ENCODE results near the gene CDCP2.
"Not testable (repeated sequence)": the region's sequence is repeated elsewhere in the genome, so short reads cannot be mapped to it uniquely, and the experiment has no call there.

The CDCP2 gene

GRCh38 chr1:54173681-54174080, 20.9 kb upstream of the CDCP2 start:
- Mint-ChIP-seq H3K4me3 (no peak overlapping the region), H3K36me3 (no peaks in the 10 kb centered on the region), H3K4me1 (no peaks in the 10 kb centered on the region), H3K9me3 (no peaks in the 10 kb centered on the region), H3K27ac (no peak overlapping the region)
- DNase-seq (ENCODE audit: low spot score in 2 of 2) (no peak), ATAC-seq (no peak)

- ATAC-seq = no peak
- Mint-ChIP-seq H3K4me3 (no peak overlapping the region), H3K27ac (no peak overlapping the region), H3K4me1 (no peaks in the 10 kb centered on the region), H3K36me3 (no peaks in the 10 kb centered on the region), H3K9me3 (no peaks in the 10 kb centered on the region)
- no peak for DNase-seq (ENCODE audit: low spot score in 2 of 2)
These were observed 20.1 kb upstream of the CDCP2 start for GRCh38 chr1:54172614-54173599.

DNA sequence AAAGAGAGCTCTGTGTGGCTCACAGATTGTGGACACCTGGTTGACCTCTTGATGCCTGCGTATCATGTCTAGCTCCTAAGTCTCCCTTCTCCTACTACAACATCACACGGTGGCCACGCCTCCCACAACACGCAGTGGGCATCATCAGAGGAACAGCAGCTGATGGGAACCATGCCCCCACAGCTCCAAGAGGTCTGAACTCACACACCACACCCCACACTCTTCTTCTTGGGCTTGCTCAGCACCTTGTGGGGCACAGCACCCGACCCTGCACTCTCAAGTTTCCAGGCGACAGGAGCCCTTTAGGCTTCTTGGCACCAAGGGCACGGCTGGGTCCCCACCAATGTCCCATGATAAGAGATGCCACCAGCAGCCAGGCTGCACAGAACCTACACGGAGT, 18.8 kb upstream of the CDCP2 start:
- no peaks in the 10 kb centered on the region for H3K9me3 Mint-ChIP-seq
- no peak for ATAC-seq
- no peaks in the 10 kb centered on the region for H3K4me1 Mint-ChIP-seq
- no peak overlapping the region for H3K4me3 Mint-ChIP-seq
- H3K36me3 Mint-ChIP-seq = no peaks in the 10 kb centered on the region
- H3K27ac Mint-ChIP-seq = no peak overlapping the region
- DNase-seq (ENCODE audit: low spot score in 2 of 2) = no peak

- Mint-ChIP-seq H3K27ac (no peak overlapping the region), H3K9me3 (no peaks in the 10 kb centered on the region), H3K36me3 (no peaks in the 10 kb centered on the region), H3K4me1 (no peaks in the 10 kb centered on the region), H3K4me3 (no peak overlapping the region)
- no peak for ATAC-seq
- DNase-seq (ENCODE audit: low spot score in 2 of 2) = no peak
These were observed 18.2 kb upstream of the CDCP2 start for GRCh38 chr1:54171016-54171415.

- Mint-ChIP-seq H3K27ac (no peak overlapping the region), H3K4me1 (no peaks in the 10 kb centered on the region), H3K36me3 (no peaks in the 10 kb centered on the region), H3K4me3 (no peak overlapping the region), H3K9me3 (no peaks in the 10 kb centered on the region)
- ATAC-seq = no peak
- no peak for DNase-seq (ENCODE audit: low spot score in 2 of 2)
These were observed 16.3 kb upstream of the CDCP2 start for GRCh38 chr1:54169068-54169467.

GRCh38 chr1:54168206-54168965, 15.6 kb upstream of the CDCP2 start:
- DNase-seq (ENCODE audit: low spot score in 2 of 2) = no peak
- H3K4me1 Mint-ChIP-seq = no peaks in the 10 kb centered on the region
- no peak overlapping the region for H3K4me3 Mint-ChIP-seq
- H3K27ac Mint-ChIP-seq = no peak overlapping the region
- H3K36me3 Mint-ChIP-seq = no peaks in the 10 kb centered on the region
- ATAC-seq = no peak
- no peaks in the 10 kb centered on the region for H3K9me3 Mint-ChIP-seq

GRCh38 chr1:54167422-54168139, 14.8 kb upstream of the CDCP2 start:
- Mint-ChIP-seq H3K9me3 (no peaks in the 10 kb centered on the region), H3K4me1 (no peaks in the 10 kb centered on the region), H3K4me3 (no peak overlapping the region), H3K27ac (no peak overlapping the region), H3K36me3 (no peaks in the 10 kb centered on the region)
- ATAC-seq (no peak), DNase-seq (ENCODE audit: low spot score in 2 of 2) (no peak)

DNA sequence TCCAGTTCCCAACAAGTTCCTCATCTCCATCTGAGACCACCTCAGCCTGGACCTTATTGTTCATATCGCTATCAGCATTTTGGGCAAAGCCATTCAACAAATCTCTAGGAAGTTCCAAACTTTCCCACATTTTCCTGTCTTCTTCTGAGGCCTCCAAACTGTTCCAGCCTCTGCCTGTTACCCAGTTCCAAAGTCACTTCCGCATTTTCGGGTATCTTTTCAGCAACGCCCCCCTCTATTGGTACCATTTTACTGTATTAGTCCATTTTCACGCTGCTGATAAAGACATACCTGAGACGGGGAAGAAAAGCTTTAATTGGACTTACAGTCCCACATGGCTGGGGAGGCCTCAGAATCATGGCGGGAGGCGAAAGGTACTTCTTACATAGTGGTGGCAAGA, 13.6 kb upstream of the CDCP2 start:
- ATAC-seq; H3K4me1 Mint-ChIP-seq; DNase-seq (ENCODE audit: low spot score in 2 of 2); H3K27ac Mint-ChIP-seq; H3K4me3 Mint-ChIP-seq; H3K9me3 Mint-ChIP-seq; H3K36me3 Mint-ChIP-seq: not testable (repeated sequence)

GRCh38 chr1:54165146-54165545, 12.3 kb upstream of the CDCP2 start:
- H3K9me3 Mint-ChIP-seq = no peaks in the 10 kb centered on the region
- no peak overlapping the region for H3K4me3 Mint-ChIP-seq
- ATAC-seq = no peak
- no peak overlapping the region for H3K27ac Mint-ChIP-seq
- no peak for DNase-seq (ENCODE audit: low spot score in 2 of 2)
- no peaks in the 10 kb centered on the region for H3K4me1 Mint-ChIP-seq
- no peaks in the 10 kb centered on the region for H3K36me3 Mint-ChIP-seq

DNA sequence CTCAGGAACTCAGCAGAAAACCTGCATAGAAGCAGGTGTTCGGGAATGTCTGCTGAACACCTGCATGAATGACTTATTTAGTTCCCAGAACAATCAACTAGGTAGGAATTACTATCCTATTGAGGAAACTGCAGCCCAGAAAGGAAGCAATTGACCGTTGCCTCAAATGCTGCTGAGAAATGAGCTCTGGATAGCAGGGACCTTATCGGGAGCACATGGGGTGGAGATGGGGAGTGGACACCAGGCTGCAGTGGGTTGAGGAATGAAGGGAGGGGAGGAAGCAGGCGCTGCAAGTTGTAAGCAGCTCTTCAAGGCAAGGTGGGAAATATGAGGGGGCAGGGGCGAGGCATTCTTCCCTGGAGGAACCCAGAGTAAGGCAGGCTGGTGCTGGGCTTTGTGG, 10.8 kb upstream of the CDCP2 start:
- ATAC-seq (no peak), DNase-seq (ENCODE audit: low spot score in 2 of 2) (no peak)
- Mint-ChIP-seq H3K36me3 (no peaks in the 10 kb centered on the region), H3K27ac (no peak overlapping the region), H3K9me3 (no peaks in the 10 kb centered on the region), H3K4me3 (no peak overlapping the region), H3K4me1 (no peaks in the 10 kb centered on the region)

- H3K4me1 Mint-ChIP-seq = no peaks in the 10 kb centered on the region
- DNase-seq (ENCODE audit: low spot score in 2 of 2) = no peak
- H3K4me3 Mint-ChIP-seq = no peak overlapping the region
- no peaks in the 10 kb centered on the region for H3K36me3 Mint-ChIP-seq
- no peak for ATAC-seq
- no peaks in the 10 kb centered on the region for H3K9me3 Mint-ChIP-seq
- H3K27ac Mint-ChIP-seq = no peak overlapping the region
These were observed 10.3 kb upstream of the CDCP2 start for GRCh38 chr1:54163051-54163450.

DNA sequence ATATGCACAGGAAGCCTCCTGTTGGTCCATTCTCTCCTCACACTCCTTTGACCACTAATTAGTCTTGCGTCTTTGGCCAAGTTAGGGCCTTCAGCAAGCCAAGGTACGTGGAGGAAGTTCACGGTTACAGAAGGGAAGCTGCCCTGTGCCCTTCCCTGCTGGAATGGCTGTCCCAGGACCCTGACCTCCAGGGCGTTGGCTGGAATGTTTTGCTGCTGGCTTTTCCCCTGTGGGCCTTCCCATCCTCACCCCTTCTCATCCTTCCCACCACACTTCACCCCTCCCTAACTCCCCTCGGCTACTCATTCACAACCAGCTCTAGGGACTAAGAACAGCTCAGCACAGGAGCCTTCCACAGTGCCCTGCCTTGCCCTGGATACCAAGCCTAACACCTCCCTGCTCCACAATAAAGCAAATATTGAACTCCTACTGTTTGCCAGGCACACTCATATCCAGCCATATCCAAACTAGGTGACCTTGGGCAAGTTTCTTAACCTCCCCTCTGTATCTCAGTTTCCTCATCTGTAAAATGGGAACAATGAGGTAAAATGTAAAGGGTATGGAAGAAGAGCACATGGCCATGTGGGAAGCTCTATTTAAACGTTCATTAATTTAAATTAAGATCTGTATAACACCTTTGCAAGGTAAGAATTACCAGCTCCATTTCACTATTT, 8.8 kb upstream of the CDCP2 start:
- H3K4me3 Mint-ChIP-seq = no peak overlapping the region
- H3K36me3 Mint-ChIP-seq = no peaks in the 10 kb centered on the region
- DNase-seq (ENCODE audit: low spot score in 2 of 2) = no peak
- no peak overlapping the region for H3K27ac Mint-ChIP-seq
- ATAC-seq = no peak
- no peaks in the 10 kb centered on the region for H3K9me3 Mint-ChIP-seq
- no peaks in the 10 kb centered on the region for H3K4me1 Mint-ChIP-seq

GRCh38 chr1:54160351-54160750, 7.6 kb upstream of the CDCP2 start:
- Mint-ChIP-seq H3K27ac (no peak overlapping the region), H3K4me3 (no peak overlapping the region), H3K9me3 (no peaks in the 10 kb centered on the region), H3K36me3 (no peaks in the 10 kb centered on the region), H3K4me1 (no peaks in the 10 kb centered on the region)
- ATAC-seq (no peak), DNase-seq (ENCODE audit: low spot score in 2 of 2) (no peak)

- ATAC-seq (no peak), DNase-seq (ENCODE audit: low spot score in 2 of 2) (no peak)
- no peak overlapping the region for H3K27ac Mint-ChIP-seq
- no peak overlapping the region for H3K4me3 Mint-ChIP-seq
- no peaks in the 10 kb centered on the region for H3K36me3 Mint-ChIP-seq
- no peaks in the 10 kb centered on the region for H3K4me1 Mint-ChIP-seq
- H3K9me3 Mint-ChIP-seq = no peaks in the 10 kb centered on the region
These were observed 7.0 kb upstream of the CDCP2 start for GRCh38 chr1:54159733-54160316.

- Mint-ChIP-seq H3K4me3 (no peak overlapping the region), H3K27ac (no peak overlapping the region), H3K4me1 (no peaks in the 10 kb centered on the region), H3K9me3 (no peaks in the 10 kb centered on the region), H3K36me3 (no peaks in the 10 kb centered on the region)
- ATAC-seq (no peak), DNase-seq (ENCODE audit: low spot score in 2 of 2) (no peak)
These were observed 5.3 kb upstream of the CDCP2 start for GRCh38 chr1:54158071-54158470.
